ENCODE data around the gene PPP1R11. TPM values are rescaled to one million over a fixed set of nuclear protein-coding genes. Genes with fewer than 3 reads are reported as not detected.

PPP1R11 gene
- total and polyA plus RNA-seq, 2 of the 13 experiments (the other 11 are each of a cell fraction or from before 2014, with no cell fraction given): 32.1 to 58.9 TPM

DNA sequence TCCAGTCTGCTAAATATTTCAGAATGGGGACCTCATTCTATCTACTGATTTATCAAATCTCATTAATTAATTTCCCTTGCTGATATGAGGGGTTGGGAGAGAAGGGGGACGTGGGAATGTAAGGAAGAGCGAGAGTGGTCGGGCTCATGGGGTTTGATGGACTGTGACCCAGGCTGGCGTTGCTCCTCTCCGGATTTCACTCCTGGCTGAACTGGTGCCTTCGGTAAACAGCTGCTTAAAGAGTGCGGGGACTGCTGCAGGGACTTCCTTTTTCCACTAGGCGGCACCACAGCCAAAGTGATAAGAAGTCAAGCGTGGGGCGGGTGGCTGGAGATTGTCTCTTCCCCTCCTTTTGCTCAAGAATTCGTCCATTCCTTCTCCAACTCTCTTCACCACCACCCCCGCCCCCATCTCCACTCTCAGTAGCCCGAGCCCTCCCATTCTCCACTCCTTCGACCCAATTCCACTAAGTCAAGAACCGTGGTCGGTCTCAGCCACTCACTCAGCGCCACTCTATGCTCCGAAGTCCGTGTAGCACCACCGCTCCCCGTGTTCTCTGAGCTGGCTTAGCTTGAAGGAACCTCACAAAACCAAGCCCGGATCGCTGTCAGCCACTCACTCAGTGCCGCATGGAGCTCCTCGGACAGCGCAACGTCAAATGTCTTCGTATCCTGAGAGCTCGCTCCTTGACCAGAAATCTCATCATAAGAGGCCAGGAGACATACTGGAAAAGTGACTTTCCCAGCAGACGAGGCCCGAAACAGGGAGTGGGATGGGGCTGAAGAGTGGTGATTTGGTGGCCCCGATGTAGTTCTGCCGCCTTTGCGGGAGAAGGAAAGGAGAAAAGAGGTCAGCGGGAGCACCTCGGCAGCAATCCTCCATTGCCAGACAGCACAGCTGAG, 36.2 kb downstream of the PPP1R11 start (continued):
- TF ChIP-seq KDM2A (CRISPR knock-in tag; IDR thresholded peaks at IDR 0.05; ENCODE audit: borderline replicate concordance, low read depth) (peak; percentile 86), ZNF292 (CRISPR knock-in tag; IDR thresholded peaks at IDR 0.05; ENCODE audit: borderline replicate concordance, low read depth) (0 out of 2 replicates have a peak, but pooled peaks have one; percentile 25), ZNF720 (CRISPR knock-in tag; IDR thresholded peaks at IDR 0.05) (no peak), SIN3A (IDR thresholded peaks at IDR 0.05; ENCODE audit: borderline replicate concordance, low read depth, low read length) (peak; percentile 47; the same call in 1 of the 2 replicates), ZNF430 (CRISPR knock-in tag; IDR thresholded peaks at IDR 0.05) (no peak), RBFOX2 (IDR thresholded peaks at IDR 0.05; ENCODE audit: low read depth, low read length) (no peak), ISX (CRISPR knock-in tag; conservative IDR thresholded peaks at IDR 0.05) (no peak), NFIC (IDR thresholded peaks at IDR 0.05; ENCODE audit: low read length) (no peak), KDM3A (CRISPR knock-in tag; IDR thresholded peaks at IDR 0.05; ENCODE audit: low read depth) (peak; percentile 53; the same call in 1 of the 2 replicates), KDM5B (CRISPR knock-in tag; IDR thresholded peaks at IDR 0.05; ENCODE audit: borderline replicate concordance) (peak; percentile 63; the same call in 1 of the 2 replicates), ZNF616 (CRISPR knock-in tag; IDR thresholded peaks at IDR 0.05; ENCODE audit: low read depth) (no peak), ASH2L (IDR thresholded peaks at IDR 0.05; ENCODE audit: insufficient read length, low read depth, low read length) (no peak), SALL1 (CRISPR knock-in tag; IDR thresholded peaks at IDR 0.05) (peak; percentile 72; the same call in 1 of the 2 replicates), NFKB2 (CRISPR knock-in tag; IDR thresholded peaks at IDR 0.05; ENCODE audit: borderline replicate concordance) (peak; percentile 29; the same call in 1 of the 2 replicates)
- TF ChIP-seq, protein P1, sequence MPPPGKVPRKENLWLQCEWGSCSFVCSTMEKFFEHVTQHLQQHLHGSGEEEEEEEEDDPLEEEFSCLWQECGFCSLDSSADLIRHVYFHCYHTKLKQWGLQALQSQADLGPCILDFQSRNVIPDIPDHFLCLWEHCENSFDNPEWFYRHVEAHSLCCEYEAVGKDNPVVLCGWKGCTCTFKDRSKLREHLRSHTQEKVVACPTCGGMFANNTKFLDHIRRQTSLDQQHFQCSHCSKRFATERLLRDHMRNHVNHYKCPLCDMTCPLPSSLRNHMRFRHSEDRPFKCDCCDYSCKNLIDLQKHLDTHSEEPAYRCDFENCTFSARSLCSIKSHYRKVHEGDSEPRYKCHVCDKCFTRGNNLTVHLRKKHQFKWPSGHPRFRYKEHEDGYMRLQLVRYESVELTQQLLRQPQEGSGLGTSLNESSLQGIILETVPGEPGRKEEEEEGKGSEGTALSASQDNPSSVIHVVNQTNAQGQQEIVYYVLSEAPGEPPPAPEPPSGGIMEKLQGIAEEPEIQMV (CRISPR knock-in tag; IDR thresholded peaks at IDR 0.05; ENCODE audit: low read depth): peak; percentile 78; the same call in 1 of the 2 replicates
- TF ChIP-seq, protein P2, sequence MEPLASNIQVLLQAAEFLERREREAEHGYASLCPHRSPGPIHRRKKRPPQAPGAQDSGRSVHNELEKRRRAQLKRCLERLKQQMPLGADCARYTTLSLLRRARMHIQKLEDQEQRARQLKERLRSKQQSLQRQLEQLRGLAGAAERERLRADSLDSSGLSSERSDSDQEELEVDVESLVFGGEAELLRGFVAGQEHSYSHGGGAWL (CRISPR knock-in tag; IDR thresholded peaks at IDR 0.05): peak; percentile 29; the same call in 1 of the 2 replicates
- TF ChIP-seq, protein P3, sequence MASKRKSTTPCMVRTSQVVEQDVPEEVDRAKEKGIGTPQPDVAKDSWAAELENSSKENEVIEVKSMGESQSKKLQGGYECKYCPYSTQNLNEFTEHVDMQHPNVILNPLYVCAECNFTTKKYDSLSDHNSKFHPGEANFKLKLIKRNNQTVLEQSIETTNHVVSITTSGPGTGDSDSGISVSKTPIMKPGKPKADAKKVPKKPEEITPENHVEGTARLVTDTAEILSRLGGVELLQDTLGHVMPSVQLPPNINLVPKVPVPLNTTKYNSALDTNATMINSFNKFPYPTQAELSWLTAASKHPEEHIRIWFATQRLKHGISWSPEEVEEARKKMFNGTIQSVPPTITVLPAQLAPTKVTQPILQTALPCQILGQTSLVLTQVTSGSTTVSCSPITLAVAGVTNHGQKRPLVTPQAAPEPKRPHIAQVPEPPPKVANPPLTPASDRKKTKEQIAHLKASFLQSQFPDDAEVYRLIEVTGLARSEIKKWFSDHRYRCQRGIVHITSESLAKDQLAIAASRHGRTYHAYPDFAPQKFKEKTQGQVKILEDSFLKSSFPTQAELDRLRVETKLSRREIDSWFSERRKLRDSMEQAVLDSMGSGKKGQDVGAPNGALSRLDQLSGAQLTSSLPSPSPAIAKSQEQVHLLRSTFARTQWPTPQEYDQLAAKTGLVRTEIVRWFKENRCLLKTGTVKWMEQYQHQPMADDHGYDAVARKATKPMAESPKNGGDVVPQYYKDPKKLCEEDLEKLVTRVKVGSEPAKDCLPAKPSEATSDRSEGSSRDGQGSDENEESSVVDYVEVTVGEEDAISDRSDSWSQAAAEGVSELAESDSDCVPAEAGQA (IDR thresholded peaks at IDR 0.05; ENCODE audit: low read depth): 0 out of 2 replicates have a peak, but pooled peaks have one; percentile 17
- TF ChIP-seq, protein P3 (CRISPR knock-in tag; IDR thresholded peaks at IDR 0.05; ENCODE audit: borderline replicate concordance): no peak
